Nephron (organoid): ENCODE results near the gene MMP14.

Source experiments
- H3K27ac Mint-ChIP-seq, 3 experiments: 2 replicates each; pipeline ENCODE4 v1.8.0; 2020; ENCODE audit warnings: mixed read lengths in 3 of 3, mild to moderate bottlenecking in 2 of 3, moderate library complexity in 1 of 3
- H3K27me3 Mint-ChIP-seq: 2 replicates; pipeline ENCODE4 v1.8.0; 2021; ENCODE audit warnings: low read depth, mild to moderate bottlenecking, moderate library complexity, mixed read lengths
- H3K36me3 Mint-ChIP-seq: 2 replicates; pipeline ENCODE4 v1.8.0; 2020; ENCODE audit warnings: low read depth, mixed read lengths
- H3K4me1 Mint-ChIP-seq: 2 replicates; pipeline ENCODE4 v1.8.0; 2020; ENCODE audit warnings: mixed read lengths
- H3K4me3 Mint-ChIP-seq, 3 experiments: 2 replicates each; pipeline ENCODE4 v1.8.0; 2020; ENCODE audit warnings: mild to moderate bottlenecking in 3 of 3, mixed read lengths in 3 of 3, moderate library complexity in 2 of 3
- H3K9me3 Mint-ChIP-seq: 2 replicates; pipeline ENCODE4 v1.8.0; 2020; ENCODE audit warnings: mixed read lengths
- TF ChIP-seq, protein P1 (sequence below), 3 experiments: fragments of 200-600 bp; sonication (generic); IDR thresholded peaks; one replicate each; pipeline ENCODE4 v1.5.0; 2021; ENCODE audit warnings: antibody characterized with exemption in 3 of 3; ENCODE audit not compliant: unreplicated experiment in 3 of 3

The MMP14 gene

DNA sequence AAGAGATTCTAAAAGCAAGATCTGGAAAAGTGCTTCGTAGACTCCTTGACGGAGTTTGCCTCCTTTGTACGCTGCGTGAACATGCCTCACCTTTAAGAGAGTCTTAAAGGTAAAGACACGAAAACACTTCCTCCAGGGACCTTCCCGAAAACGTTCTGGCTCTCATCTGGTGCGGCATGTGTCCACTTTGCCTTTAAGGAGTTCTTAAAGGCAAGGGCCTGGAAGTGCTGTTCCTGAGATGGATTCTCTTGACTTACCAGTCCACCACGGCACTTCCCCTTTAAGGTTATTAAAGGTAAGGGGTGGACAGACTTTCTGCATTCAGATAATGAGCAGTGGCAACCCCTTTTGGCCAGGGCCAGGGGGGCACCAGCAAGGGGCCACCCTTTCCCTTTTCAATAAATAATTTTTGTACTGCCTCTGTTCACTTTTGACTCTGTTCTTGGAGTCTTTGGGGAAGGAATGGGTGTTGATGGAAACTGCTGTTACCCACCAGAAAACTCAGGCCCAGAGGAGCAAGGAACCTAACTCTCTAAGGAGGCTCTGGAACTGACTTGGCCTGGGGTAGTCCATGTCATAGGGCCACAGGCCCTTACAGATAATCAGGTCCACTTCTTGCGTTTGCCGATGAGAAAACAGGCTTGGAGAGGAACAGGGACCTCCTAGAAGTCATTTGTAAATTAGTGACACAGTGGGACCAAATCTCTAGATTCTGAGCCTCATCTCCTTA is 51.0 kb downstream of the MMP14 start:
- Mint-ChIP-seq H3K4me1 (peaks cover 49% of the 10 kb centered on the region), H3K27me3 (peaks cover 5% of the 10 kb centered on the region), H3K4me3 (peak overlapping the region; percentile 93 to 98 (median 96)), H3K36me3 (no peaks in the 10 kb centered on the region), H3K9me3 (no peaks in the 10 kb centered on the region), H3K27ac (peak overlapping the region; percentile 98 to 99 (median 99))
- TF ChIP-seq, protein P1, sequence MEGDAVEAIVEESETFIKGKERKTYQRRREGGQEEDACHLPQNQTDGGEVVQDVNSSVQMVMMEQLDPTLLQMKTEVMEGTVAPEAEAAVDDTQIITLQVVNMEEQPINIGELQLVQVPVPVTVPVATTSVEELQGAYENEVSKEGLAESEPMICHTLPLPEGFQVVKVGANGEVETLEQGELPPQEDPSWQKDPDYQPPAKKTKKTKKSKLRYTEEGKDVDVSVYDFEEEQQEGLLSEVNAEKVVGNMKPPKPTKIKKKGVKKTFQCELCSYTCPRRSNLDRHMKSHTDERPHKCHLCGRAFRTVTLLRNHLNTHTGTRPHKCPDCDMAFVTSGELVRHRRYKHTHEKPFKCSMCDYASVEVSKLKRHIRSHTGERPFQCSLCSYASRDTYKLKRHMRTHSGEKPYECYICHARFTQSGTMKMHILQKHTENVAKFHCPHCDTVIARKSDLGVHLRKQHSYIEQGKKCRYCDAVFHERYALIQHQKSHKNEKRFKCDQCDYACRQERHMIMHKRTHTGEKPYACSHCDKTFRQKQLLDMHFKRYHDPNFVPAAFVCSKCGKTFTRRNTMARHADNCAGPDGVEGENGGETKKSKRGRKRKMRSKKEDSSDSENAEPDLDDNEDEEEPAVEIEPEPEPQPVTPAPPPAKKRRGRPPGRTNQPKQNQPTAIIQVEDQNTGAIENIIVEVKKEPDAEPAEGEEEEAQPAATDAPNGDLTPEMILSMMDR (IDR thresholded peaks at IDR 0.05; ENCODE audit: unreplicated experiment in 3 of 3) = no peak

DNA sequence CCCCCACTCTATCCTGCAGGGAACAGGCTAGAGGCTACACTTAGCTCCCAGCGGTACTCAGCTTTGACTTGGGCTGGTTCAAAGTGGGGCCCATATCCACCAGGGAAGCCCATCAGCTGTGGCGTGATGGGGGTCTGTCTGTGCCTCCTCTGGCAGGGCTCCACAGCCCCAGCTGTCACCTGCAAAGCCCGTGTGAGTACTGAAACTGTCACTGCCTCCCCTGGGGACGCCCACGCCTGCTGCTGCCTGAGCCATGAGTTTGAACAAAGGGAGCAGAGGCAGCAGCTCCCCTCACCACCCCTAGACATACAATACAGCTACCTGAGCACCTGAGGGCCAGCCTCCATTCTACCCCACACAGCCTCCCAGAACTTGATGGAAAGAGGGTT is 51.6 kb downstream of the MMP14 start:
- TF ChIP-seq, protein P1 (IDR thresholded peaks at IDR 0.05; ENCODE audit: unreplicated experiment in 3 of 3) = no peak
- H3K4me3 Mint-ChIP-seq = peak overlapping the region; percentile 93 to 98 (median 96)
- H3K27ac Mint-ChIP-seq = peak overlapping the region; percentile 98 to 99 (median 99)
- H3K4me1 Mint-ChIP-seq = peaks cover 44% of the 10 kb centered on the region
- peaks cover 5% of the 10 kb centered on the region for H3K27me3 Mint-ChIP-seq
- no peaks in the 10 kb centered on the region for H3K9me3 Mint-ChIP-seq
- H3K36me3 Mint-ChIP-seq = no peaks in the 10 kb centered on the region

DNA sequence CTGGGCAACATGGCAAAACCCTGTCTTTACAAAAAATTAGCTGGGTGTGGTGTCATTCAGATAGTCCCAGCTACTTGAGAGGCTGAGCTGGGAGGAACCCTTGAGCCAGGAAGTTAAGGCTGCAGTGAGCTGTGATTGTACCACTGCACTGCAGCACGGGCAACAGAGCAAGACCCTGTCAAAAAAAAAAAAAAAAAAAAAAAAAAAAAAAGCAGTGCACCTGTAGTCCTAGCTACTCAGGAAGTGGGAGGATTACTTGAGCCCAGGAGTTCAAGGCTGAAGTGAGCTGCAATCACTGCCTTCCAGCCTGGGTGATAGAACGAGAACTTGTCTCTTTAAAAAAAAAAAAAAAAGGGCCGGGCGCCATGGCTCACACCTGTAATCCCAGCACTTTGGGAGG is 52.3 kb downstream of the MMP14 start:
- Mint-ChIP-seq H3K36me3 (peaks cover 4% of the 10 kb centered on the region), H3K4me1 (peaks cover 37% of the 10 kb centered on the region), H3K4me3 (no peak overlapping the region), H3K9me3 (no peaks in the 10 kb centered on the region), H3K27ac (no peak overlapping the region), H3K27me3 (peaks cover 5% of the 10 kb centered on the region)
- TF ChIP-seq, protein P1 (IDR thresholded peaks at IDR 0.05; ENCODE audit: unreplicated experiment in 3 of 3) = no peak

GRCh38 chr14:22890416-22890815 is 54.0 kb downstream of the MMP14 start:
- Mint-ChIP-seq H3K4me3 (no peak overlapping the region), H3K27me3 (no peaks in the 10 kb centered on the region), H3K36me3 (peaks cover 4% of the 10 kb centered on the region), H3K27ac (peak overlapping the region in 1 of 3 experiments; percentile 14), H3K9me3 (no peaks in the 10 kb centered on the region), H3K4me1 (peaks cover 23% of the 10 kb centered on the region)
- TF ChIP-seq, protein P1 (IDR thresholded peaks at IDR 0.05; ENCODE audit: unreplicated experiment in 3 of 3) = no peak

DNA sequence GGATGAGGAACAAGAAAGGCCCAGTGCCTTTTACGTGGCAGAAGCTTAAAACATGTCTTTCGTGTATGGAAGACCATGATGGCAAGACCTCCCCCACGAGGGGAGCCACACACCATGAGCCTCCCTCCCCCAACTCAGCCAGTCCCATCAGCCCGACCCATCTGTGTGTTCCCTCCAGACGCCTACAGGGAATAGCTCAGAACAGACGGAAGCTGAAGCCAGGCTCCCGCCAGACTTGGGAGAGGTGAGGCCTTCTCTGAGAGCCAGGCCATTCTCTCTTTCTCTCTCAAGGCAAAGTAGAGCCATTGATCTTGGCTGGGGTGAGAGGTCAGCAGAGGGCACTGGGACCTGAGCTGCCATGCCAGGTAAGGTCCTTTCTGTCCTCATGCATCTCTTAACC is 56.1 kb downstream of the MMP14 start:
- H3K27ac Mint-ChIP-seq = no peak overlapping the region
- peaks cover 4% of the 10 kb centered on the region for H3K36me3 Mint-ChIP-seq
- TF ChIP-seq, protein P1 (IDR thresholded peaks at IDR 0.05; ENCODE audit: unreplicated experiment in 3 of 3) = no peak
- peaks cover 7% of the 10 kb centered on the region for H3K4me1 Mint-ChIP-seq
- H3K4me3 Mint-ChIP-seq = no peak overlapping the region
- H3K9me3 Mint-ChIP-seq = no peaks in the 10 kb centered on the region
- H3K27me3 Mint-ChIP-seq = no peaks in the 10 kb centered on the region

DNA sequence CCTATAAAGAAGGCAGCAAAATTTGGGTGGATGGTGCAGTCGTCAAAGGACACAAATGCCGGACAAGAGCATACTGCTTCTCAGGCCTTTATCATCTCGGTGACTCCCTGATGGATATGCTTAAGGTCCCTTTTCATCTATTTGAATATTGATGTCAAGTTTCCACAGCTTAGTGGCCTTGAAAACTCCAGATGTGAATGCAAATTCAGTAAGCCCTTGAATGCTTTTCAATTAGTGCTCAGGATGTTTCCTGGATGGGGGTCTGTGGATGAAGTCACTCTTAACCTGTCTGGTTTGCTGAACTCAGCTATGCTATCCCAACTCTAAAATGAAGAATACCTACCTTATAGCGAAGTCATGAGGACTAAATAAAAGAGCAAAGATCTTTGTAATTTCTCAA is 57.3 kb downstream of the MMP14 start:
- TF ChIP-seq, protein P1 (IDR thresholded peaks at IDR 0.05; ENCODE audit: unreplicated experiment in 3 of 3) = no peak
- Mint-ChIP-seq H3K27ac (no peak overlapping the region), H3K36me3 (peaks cover 11% of the 10 kb centered on the region), H3K9me3 (no peaks in the 10 kb centered on the region), H3K27me3 (no peaks in the 10 kb centered on the region), H3K4me1 (no peaks in the 10 kb centered on the region), H3K4me3 (no peak overlapping the region)
